SU-DHL-6 (cell line): ENCODE results near the gene SERPINA1.

Source experiments
- H2AFZ ChIP-seq: fragments of 200-600 bp; sonication (generic); 2 replicates; pipeline ENCODE4 v1.6.1; 2014; ENCODE audit warnings: low read depth, mild to moderate bottlenecking, moderate library complexity, mixed read lengths, antibody characterized with exemption, low read length; ENCODE audit not compliant: severe bottlenecking
- H3F3A ChIP-seq: fragments of 200-600 bp; shearing (Covaris generic); 2 replicates; pipeline ENCODE4 v1.6.0; 2016; ENCODE audit warnings: antibody characterized with exemption, mild to moderate bottlenecking; ENCODE audit not compliant: insufficient read depth
- H3K27ac ChIP-seq: fragments of 200-600 bp; sonication (generic); 2 replicates; pipeline ENCODE4 v1.5.1; 2016; ENCODE audit warnings: low read depth, mild to moderate bottlenecking, low read length, moderate library complexity, mixed read lengths
- H3K27me3 ChIP-seq: fragments of 200-600 bp; sonication (generic), shearing (Covaris generic); 2 replicates; pipeline ENCODE4 v1.6.0; 2014; ENCODE audit warnings: mild to moderate bottlenecking, low read length
- H3K36me3 ChIP-seq: fragments of 200-600 bp; sonication (generic); 2 replicates; pipeline ENCODE4 v1.6.1; 2014; ENCODE audit warnings: mild to moderate bottlenecking, low read length, mixed read lengths
- H3K4me2 ChIP-seq: fragments of 300-600, 200-600 bp; shearing (Covaris generic), sonication (generic); 2 replicates; pipeline ENCODE4 v1.6.0; 2014; ENCODE audit warnings: low read length, low read depth, mild to moderate bottlenecking; ENCODE audit not compliant: poor library complexity, severe bottlenecking
- H3K4me3 ChIP-seq: fragments of 200-600 bp; sonication (generic); 2 replicates; pipeline ENCODE4 v1.5.1; 2014; ENCODE audit warnings: antibody characterized with exemption, low read length, mild to moderate bottlenecking, mixed read lengths; ENCODE audit not compliant: insufficient read depth, poor library complexity, severe bottlenecking
- H3K79me2 ChIP-seq: fragments of 200-600 bp; sonication (generic); 2 replicates; pipeline ENCODE4 v1.6.1; 2014; ENCODE audit warnings: mild to moderate bottlenecking, low read length, moderate library complexity; ENCODE audit not compliant: insufficient read depth
- H3K9ac ChIP-seq: fragments of 200-600 bp; sonication (generic); 2 replicates; pipeline ENCODE4 v1.7.0; 2014; ENCODE audit warnings: mild to moderate bottlenecking, low read length
- H3K9me2 ChIP-seq: fragments of 200-600 bp; sonication (generic); replicated peaks from 2 replicates; pipeline ENCODE4 v1.6.1; 2014; ENCODE audit warnings: low read length; ENCODE audit not compliant: insufficient read depth
- H3K9me3 ChIP-seq: fragments of 200-600 bp; sonication (generic); 2 replicates; pipeline ENCODE4 v1.6.1; 2014; ENCODE audit warnings: low read length, mixed read lengths; ENCODE audit not compliant: insufficient read depth
- H4K20me1 ChIP-seq: fragments of 200-600 bp; sonication (generic); 2 replicates; pipeline ENCODE4 v1.6.1; 2014; ENCODE audit warnings: low read depth, mild to moderate bottlenecking, antibody characterized with exemption, low read length, moderate library complexity, mixed read lengths
- CTCF ChIP-seq: fragments of 200-600 bp; sonication (generic); IDR thresholded peaks from one replicate; pipeline ENCODE4 v1.5.1; 2017; ENCODE audit warnings: antibody characterized with exemption, mild to moderate bottlenecking, low read length, moderate library complexity; ENCODE audit not compliant: insufficient read depth, poor library complexity, severe bottlenecking
- EZH2phosphoT487 ChIP-seq: fragments of 200-600 bp; sonication (generic), shearing (Covaris generic); conservative IDR thresholded peaks from 2 replicates; pipeline ENCODE4 v1.6.1; 2018; ENCODE audit warnings: mild to moderate bottlenecking, antibody characterized with exemption, low read length, moderate library complexity, mixed read lengths

Gene SERPINA1

GRCh38 chr14:94388027-94388383 is 397 bp downstream of the SERPINA1 start:
- TF ChIP-seq EZH2phosphoT487 (no peak), CTCF (no peak)
- Histone ChIP-seq H3K4me3 (no peak overlapping the region), H3F3A (no peaks in the 10 kb centered on the region), H2AFZ (no peak overlapping the region), H3K9me3 (no peaks in the 10 kb centered on the region), H3K27me3 (no peaks in the 10 kb centered on the region), H3K79me2 (no peaks in the 10 kb centered on the region), H3K9ac (no peak overlapping the region), H3K9me2 (no peaks in the 10 kb centered on the region), H3K36me3 (no peaks in the 10 kb centered on the region), H3K27ac (no peak overlapping the region), H4K20me1 (no peaks in the 10 kb centered on the region), H3K4me2 (no peak overlapping the region)

DNA sequence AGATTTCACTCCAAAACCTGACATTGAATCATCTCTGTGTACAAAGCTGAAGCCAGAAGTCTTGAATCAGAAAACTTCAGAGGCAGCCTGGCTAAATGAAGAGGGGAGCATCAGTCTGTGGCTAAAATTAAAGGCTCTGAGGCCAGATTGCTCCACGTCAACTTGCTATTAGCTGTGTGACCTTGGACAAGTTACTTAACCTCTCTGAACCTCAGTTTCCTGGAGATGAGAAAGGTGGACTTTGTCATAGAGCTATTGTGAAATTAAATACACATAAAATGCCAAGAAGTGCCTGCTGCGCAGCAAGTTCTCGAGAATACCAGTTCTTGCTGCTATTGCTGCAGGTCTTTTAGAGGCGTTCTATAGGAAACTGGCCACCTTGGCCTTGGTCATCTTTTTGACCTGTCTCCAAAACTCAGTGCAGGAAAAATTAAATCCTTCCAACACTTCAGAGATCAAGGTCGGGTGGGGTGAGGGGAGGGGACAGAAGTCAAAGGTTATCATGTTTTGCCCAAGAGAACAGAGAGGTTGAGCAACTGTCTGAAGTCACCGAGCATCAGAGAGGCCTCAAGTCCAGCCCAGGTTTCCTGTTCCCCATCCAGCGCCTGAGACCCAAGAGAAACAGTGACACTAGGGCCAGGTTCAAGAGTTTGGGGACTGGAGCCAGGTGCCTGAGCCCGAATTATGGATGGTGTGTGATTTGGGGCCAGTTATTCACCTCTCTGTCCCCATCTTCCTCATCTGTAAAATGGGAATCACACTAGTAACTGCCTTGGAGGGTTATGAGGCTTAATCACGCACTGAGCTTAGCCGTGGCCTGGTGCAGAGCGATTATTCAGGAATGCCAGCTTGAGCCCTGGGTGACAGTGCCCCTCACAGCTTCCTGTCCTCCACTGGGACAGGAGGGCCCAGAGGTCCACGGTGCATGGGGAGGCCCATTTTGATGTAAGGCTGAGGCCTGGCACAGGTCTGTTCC is 1.1 kb downstream of the SERPINA1 start:
- H3K4me3 ChIP-seq = no peak overlapping the region
- H4K20me1 ChIP-seq = no peaks in the 10 kb centered on the region
- H2AFZ ChIP-seq = no peak overlapping the region
- no peak overlapping the region for H3K9ac ChIP-seq
- no peaks in the 10 kb centered on the region for H3K9me3 ChIP-seq
- no peak overlapping the region for H3K27ac ChIP-seq
- no peaks in the 10 kb centered on the region for H3K36me3 ChIP-seq
- no peaks in the 10 kb centered on the region for H3K9me2 ChIP-seq
- H3F3A ChIP-seq = no peaks in the 10 kb centered on the region
- TF ChIP-seq EZH2phosphoT487 (no peak), CTCF (no peak)
- H3K4me2 ChIP-seq = no peak overlapping the region
- H3K27me3 ChIP-seq = no peaks in the 10 kb centered on the region
- no peaks in the 10 kb centered on the region for H3K79me2 ChIP-seq

DNA sequence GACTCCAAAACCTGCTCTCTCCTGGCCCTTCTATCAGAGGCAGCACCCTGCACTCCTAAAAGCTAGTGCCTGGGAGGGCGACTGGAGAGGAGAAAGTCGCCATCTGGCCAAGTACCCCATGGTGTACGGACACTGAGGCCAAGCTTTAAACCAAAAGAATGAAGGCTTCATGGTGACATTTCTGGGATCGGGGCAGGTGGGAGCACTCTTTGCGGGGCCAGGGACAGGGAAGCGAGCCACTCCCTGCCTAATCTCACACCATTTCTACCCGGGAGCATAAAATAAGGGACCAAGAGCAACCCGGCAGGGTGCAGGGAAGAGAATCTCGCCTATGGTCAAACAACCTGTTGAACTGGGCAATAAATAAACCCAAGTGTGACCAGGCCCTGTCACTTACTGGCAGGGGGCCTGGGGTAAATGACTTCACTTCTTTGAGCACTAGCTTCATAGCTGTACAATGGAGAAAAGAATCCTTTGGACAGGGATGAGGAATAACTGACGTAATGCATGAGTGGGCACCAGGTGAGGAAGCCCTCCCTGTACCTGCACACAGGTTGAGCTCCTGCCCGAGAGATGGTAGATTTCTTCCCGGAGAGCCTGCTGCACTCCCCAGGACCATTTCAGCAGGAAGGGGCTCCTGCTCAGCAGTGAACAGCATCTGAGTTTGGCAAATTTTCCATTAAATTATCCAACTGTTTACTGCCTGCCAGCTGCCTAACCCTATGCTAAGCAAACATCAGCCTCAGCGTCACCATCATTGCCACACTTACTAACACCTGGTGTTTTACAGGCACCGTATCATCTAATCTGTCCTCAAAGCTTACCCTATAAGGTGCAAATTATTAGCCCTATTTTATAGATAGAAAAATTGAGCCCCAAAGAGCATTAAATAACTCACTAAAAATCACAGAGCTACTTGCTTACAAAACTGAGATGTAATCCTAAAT is 2.0 kb downstream of the SERPINA1 start:
- no peak for TF ChIP-seq EZH2phosphoT487
- TF ChIP-seq CTCF = no peak
- Histone ChIP-seq H3K36me3 (no peaks in the 10 kb centered on the region), H3K27me3 (no peaks in the 10 kb centered on the region), H3K27ac (no peak overlapping the region), H3K4me3 (no peak overlapping the region), H4K20me1 (no peaks in the 10 kb centered on the region), H3K79me2 (no peaks in the 10 kb centered on the region), H2AFZ (no peak overlapping the region), H3K9me2 (no peaks in the 10 kb centered on the region), H3K9ac (no peak overlapping the region), H3F3A (no peaks in the 10 kb centered on the region), H3K4me2 (no peak overlapping the region), H3K9me3 (no peaks in the 10 kb centered on the region)
